Dermis microvascular lymphatic vessel endothelial cell (primary cell): ENCODE results near the gene FAM3B. TPM values are rescaled to one million over a fixed set of nuclear protein-coding genes. Genes with fewer than 3 reads are reported as not detected.
A peak's percentile ranks its signal among the peaks of the same experiment; 100 is the strongest.
"Not testable (repeated sequence)": the region's sequence is repeated elsewhere in the genome, so short reads cannot be mapped to it uniquely, and the experiment has no call there.

Experiments used
- DNase-seq, 2 donors: peaks; one replicate each; pipeline versions ENCODE4 v3.0.0 to v3.0.0-alpha.2; 2010; ENCODE audit warnings: low read depth in 2 of 2
- total RNA-seq: library from RNA; depleted of rRNA; stranded (reverse); fragments of >200 nt; gene quantifications from 2 replicates; pipeline ENCODE4 v1.2.1, GENCODE V29; 2014

The FAM3B gene
- total RNA-seq, 1 donor from 2014 or later = not detected

DNA sequence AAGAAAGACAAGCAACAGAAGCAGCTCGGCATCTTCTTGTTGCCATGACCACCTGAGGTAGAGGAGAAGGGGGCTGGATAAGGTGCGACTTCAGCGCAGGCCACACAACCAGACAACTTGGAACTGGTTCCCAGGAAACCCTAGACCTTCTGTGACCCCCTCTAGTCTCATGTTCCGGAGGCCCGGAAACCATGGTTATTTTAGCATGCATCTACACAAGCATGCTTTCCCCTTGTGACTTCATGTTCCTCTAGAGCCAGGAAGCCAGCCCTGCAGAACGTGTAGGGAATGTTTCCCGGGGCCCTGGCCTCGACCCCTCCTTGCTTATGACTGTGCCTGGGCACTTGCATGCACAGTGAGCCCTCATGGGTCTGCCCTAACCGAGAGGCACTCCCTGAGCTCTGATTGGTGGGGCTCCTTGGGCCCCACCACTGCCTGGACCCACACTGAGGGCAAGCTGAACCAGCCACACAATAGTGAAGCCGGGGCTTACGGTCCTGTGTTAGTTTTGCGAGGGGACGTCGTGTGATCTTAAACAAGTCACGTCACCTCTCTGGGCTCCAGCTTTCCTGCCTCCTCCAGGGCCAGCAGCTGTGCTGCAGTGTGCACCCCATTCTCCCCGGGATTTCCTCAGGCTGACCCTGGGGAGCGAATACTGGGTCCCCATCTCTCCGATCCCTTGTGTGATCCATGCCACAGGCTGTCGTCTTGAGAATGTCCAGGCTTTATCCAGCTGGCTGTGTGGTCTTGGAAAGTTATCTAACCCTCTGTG lies 33.2 kb downstream of the FAM3B start:
- no peak for DNase-seq

DNA sequence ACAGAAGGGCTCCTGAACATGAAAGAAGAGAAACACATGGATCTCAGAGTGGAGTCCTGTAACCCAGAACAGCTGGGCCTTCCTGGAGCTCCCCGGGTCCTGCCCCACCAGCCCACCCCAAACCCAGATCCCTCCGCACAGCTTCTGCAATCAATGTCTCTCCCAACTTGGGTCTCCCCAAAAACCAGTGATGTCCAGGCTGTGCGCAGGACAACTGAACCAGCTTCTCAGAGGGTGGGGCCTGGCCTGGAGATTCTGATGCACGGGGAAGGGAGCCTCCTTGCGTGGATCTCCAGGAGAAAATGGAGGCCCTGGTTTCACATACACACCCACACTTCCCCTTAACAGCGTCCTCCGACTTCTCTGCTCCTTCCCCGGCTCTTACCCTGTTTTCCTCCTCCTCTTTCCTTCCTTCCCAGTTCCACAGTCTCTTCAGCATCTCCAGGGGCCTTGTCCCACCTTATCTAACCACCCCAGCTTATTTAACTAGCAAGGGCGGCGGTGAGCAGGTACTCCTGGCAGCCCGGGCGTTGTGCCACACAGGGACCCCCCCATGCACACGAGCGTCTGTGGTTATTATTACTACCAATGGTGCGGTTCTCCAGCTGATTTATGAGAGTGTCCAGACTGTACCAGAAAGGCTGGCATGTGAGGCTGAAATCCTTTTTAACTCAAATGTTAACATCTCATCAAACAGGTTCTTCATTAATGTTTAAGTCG lies 34.0 kb downstream of the FAM3B start:
- DNase-seq = no peak

- DNase-seq = no peak
These were observed 40.9 kb downstream of the FAM3B start for GRCh38 chr21:41357546-41357945.

DNA sequence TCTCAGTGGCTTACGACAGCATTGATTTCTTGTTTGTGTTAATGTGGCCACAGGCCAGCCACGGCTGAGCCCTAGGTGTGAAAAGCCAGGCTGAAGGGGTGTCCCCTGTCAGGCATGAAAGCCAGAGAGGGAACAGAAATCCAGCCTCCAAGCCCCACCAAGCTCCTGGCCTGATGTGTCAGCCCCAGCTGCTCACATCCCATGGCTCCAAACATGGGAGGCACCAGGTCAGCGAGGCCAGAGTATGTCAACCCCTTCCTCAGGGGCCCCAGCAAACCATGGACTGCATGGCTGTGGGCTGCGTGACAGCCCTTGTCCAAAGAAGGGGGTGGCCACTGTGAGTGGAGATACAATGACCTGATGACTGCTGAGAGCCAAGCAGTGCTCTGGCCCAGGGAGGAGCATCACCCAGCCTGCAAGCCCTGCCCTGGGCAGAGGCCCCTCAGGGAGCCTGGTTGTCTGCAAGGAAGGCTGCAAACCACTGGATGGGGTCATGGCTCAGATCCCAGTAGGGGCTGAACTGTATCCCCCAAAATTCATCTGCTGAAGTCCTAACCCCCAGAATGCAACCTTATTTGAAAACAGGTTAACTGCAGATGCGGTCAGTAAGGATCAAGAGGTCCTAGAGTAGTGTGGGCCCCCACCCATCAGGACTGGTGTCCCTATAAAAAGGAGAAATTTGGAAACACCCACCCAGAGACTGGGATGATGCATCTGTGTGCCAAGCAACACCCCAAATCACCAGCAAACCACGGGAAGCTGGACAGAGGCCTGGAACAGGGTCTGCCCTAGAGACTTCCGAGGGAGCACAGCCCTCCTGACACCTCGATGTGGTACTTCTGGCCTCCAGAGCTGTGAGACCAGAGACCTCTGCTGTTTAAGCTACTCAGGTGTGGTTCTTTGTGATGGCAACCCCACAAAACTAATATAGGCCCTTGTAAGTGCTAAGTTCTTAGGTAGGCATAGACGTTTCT lies 41.9 kb downstream of the FAM3B start:
- DNase-seq = no peak

- DNase-seq = no peak
These were observed 42.7 kb downstream of the FAM3B start for GRCh38 chr21:41359286-41359685.

DNA sequence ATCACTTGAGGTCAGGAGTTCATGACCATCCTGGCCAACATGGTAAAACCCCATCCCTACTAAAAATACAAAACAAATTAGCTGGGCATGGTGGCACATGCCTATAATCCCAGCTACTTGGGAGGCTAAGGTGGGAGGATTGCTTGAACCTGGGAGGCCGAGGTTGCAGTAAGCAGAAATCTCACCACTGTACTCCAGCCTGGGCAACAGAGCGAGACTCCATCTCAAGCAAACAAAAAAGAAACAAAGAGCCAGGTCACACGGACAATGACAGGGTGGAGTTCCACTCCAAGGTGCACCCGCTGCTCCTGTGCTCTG lies 43.1 kb downstream of the FAM3B start:
- DNase-seq = not testable (repeated sequence)

GRCh38 chr21:41360072-41360821 lies 43.6 kb downstream of the FAM3B start:
- DNase-seq = peak in 1 of 2 donors; percentile 10

DNA sequence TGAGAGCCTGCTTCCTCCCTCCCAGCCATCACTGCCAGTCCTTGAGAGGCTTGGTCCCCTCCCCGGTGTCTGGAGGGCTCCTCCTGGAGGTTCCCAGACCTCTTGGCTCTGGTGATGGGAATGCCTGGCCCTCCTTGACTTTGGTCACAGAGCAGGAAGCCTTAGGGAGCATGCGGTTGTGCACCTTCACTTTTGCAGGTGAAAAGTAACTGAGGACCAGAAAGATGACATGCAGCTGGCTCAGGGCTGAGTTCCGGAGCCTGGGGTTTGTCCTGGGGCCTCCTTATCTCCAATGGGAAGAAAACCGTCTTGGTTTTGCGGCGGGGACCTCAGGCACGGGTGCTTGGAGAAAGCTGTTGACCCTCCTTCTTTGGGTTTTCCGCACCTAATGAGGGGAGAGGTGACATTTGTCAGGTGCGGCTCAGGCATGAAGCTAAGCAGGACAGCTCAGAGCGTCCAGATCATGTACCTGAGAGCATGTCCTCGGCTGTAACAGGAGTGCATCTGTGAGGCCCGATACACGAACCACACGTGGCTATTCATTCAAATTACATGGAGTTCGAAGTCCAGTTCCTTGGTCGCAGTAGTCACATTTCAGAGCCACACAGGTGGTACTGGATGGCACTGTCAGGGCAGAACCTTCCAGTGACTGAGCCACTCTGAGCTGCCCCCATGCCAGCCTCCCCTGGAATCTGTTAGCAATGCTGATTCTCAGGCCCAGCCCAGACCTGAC lies 44.6 kb downstream of the FAM3B start:
- no peak for DNase-seq

DNA sequence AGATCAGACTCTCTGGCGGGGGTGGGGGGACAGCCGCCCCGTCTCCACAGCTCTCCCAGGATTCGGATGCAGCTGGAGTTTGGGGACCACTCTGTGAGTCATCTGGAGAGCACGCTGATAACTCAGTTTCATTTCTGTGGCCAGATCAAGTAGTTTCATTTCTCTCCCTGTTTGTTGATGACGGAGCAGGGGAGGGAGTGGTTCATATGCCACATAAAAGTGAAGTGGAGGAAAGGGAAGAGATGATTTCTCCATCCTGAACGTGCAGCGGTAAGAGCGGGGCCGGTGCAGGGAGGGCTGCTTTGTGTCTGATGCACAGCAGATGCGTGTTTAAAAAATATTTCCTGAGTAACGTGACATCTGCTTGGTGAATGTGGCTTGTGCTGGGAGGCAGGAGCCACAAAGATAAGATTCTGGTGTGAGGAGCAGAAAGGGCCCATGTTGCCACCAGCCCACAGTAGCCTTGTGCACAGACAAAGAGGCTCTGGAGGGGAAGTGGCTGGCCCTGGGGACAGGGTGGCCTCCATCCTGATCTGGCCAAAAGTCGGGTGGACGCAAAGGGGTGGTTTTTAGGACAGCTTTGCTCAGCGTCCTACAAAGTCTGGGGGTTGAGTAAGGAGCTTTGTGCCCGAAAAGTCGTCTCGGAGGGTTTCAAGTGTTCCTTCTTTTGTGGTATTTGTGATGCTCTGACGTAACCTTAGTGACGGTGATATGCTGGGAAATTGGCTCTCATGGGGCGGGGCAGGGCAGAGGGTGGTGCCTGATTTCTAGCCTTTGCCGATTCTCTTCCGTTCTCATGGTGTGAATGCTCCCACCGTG lies 45.4 kb downstream of the FAM3B start, which contains the start of gene MX2:
MX2 (plus strand) TSS at position 242 of the 819 bp plus-strand sequence. CDS start 14,880 bp downstream, outside the sequence.
- peak; percentile 9 to 12 for DNase-seq

DNA sequence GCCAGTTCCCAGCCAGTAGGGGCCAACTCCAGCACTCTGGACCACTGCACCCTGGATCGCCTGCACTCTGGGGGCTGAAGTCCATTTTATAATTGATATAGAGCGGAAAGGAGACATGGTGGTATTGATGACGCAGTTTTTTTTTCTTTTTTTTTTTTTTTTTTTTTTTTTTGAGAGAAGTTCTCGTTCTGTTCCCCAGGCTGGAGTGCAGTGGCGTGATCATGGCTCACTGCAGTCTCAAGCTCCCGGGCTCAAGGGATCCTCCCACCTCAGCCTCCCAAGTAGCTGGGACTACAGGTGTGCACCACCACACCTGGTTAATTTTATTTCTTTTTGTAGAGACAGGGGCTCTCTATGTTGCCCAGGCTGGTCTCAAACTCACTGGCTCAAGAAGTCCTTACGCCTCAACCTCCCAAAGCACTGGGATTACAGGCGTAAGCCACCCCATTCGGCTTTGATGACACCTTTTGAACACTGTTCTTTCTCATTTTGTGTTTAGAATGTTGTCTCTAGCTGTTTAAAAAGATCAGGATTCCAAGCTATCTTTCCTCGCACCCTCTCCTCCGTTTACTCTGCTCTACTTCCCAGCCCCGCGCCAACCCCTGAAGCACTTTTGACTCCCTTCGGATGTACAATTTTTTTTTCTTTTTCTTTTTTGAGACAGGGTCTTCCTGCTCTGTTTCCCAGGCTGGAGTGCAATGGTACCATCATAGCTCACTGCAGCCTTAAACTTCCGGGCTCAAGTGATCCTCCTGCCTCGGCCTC lies 46.2 kb downstream of the FAM3B start:
- no peak for DNase-seq

GRCh38 chr21:41363370-41364270 lies 47.0 kb downstream of the FAM3B start:
- no peak for DNase-seq

GRCh38 chr21:41364308-41364707 lies 47.7 kb downstream of the FAM3B start:
- DNase-seq = no peak

- no peak for DNase-seq
These were observed 48.9 kb downstream of the FAM3B start for GRCh38 chr21:41365377-41366107.

- no peak for DNase-seq
These were observed 50.0 kb downstream of the FAM3B start for GRCh38 chr21:41366522-41367151.

DNA sequence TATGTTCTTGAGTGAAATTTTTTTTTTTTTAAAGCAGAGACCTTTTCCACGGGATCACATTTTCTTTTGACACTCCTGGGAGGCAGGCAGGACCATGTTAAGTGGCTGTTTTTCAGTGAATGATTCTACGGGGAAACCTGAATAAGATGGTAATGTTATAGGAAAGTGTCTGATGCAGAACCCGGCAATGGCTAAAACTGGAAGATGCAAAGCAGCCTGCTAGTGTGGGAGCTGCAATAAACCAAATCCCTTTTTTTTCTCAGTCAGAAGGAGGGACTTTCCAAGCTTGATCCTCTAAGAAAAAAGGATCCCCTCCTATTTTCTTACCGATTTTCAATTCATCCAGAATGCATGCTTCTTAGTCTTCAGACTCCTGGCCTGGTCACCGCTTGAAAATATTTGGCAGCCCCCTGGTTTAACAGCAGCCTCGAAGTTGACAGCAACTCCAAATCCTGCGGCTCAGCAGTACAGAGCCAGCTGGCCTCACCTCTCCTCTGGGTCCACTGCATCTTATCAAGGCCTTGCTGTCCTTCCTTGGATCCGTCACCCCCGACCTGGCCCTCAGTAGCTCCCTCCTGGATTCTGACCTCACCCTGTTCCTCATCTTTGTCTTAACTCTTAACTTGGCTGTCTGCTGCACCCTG lies 50.8 kb downstream of the FAM3B start:
- DNase-seq = no peak
